K562 (cell line): ENCODE results near the gene FAM3C. TPM values are rescaled to one million over a fixed set of nuclear protein-coding genes. Genes with fewer than 3 reads are reported as not detected.

Experiments used
- ARID1B ChIP-seq: fragments of 450-650 bp; IDR thresholded peaks from 2 replicates; pipeline ENCODE4 v1.6.1; 2016; ENCODE audit warnings: antibody characterized with exemption, mild to moderate bottlenecking, inconsistent platforms
- C11orf30 ChIP-seq: fragments of 450-650 bp; IDR thresholded peaks from 2 replicates; pipeline ENCODE4 v1.6.1; 2016; ENCODE audit warnings: low read depth, mild to moderate bottlenecking
- CBFA2T3 ChIP-seq: fragments of 450-650 bp; IDR thresholded peaks from 2 replicates; pipeline ENCODE4 v1.6.1; 2017
- CBFB ChIP-seq: sonication (generic); formaldehyde crosslinking; IDR thresholded peaks from 2 replicates; pipeline ENCODE4 v1.4.0; 2020; ENCODE audit warnings: mild to moderate bottlenecking, missing genetic modification reagents
- CHD1 ChIP-seq: fragments of 200-600 bp; sonication (generic); IDR thresholded peaks from one replicate; pipeline ENCODE4 v1.6.1; 2012; ENCODE audit warnings: mild to moderate bottlenecking, moderate library complexity, low read length, inconsistent platforms
- ETV1 ChIP-seq: fragments of 450-650 bp; conservative IDR thresholded peaks from 2 replicates; pipeline ENCODE4 v1.6.1; 2016; ENCODE audit warnings: missing genetic modification characterization, control low read depth, low read depth, missing compliant biosample characterization
- FIP1L1 ChIP-seq: fragments of 200-400 bp; formaldehyde crosslinking; IDR thresholded peaks from 2 replicates; pipeline ENCODE4 v1.6.1; 2018; ENCODE audit warnings: mild to moderate bottlenecking, low read depth, low read length; ENCODE audit not compliant: poor library complexity, severe bottlenecking
- FOXJ2 ChIP-seq: fragments of 200-800 bp; sonication (Bioruptor generic); IDR thresholded peaks from 2 replicates; pipeline ENCODE4 v1.6.1; 2016; ENCODE audit warnings: missing genetic modification characterization, missing compliant biosample characterization
- GATA2 ChIP-seq: sonication (generic); formaldehyde crosslinking; IDR thresholded peaks from 2 replicates; pipeline ENCODE4 v1.4.0; 2020; ENCODE audit warnings: mild to moderate bottlenecking, missing genetic modification reagents
- MCM2 ChIP-seq: fragments of 450-650 bp; IDR thresholded peaks from 2 replicates; pipeline ENCODE4 v1.6.1; 2017; ENCODE audit warnings: low read depth, mild to moderate bottlenecking
- NFE2 ChIP-seq: IDR thresholded peaks from 2 replicates; pipeline ENCODE4 v1.6.1; 2014; ENCODE audit warnings: antibody characterized with exemption, low read depth
- RBM15 ChIP-seq: fragments of 200-400 bp; formaldehyde crosslinking; IDR thresholded peaks from 2 replicates; pipeline ENCODE4 v1.6.1; 2018; ENCODE audit warnings: mild to moderate bottlenecking, low read length, moderate library complexity; ENCODE audit not compliant: insufficient read depth
- TGIF2 ChIP-seq: sonication (generic); formaldehyde crosslinking; IDR thresholded peaks from 2 replicates; pipeline ENCODE4 v1.8.1; 2022; ENCODE audit warnings: mild to moderate bottlenecking, missing genetic modification reagents, moderate library complexity
- ZNF217 ChIP-seq: sonication (generic); formaldehyde crosslinking; IDR thresholded peaks from 2 replicates; pipeline ENCODE4 v1.8.0; 2022; ENCODE audit warnings: mild to moderate bottlenecking, missing genetic modification reagents
- polyA plus RNA-seq, 8 experiments: library from polyadenylated mRNA; depleted of rRNA in 4 of 8; stranded (reverse) in 5 of 8; unstranded in 3 of 8; fragments of >200 nt; fragmentation: Nextera tagmentation in 2 of 8; fragmentation: Illumina TruSeq in 1 of 8; extraction: Ambion mirVana in 2 of 8; extraction: Trizol in 1 of 8; gene quantifications; 2 replicates each; pipeline versions ENCODE4 v1.2.1 to v1.2.3, GENCODE V29; 2011 to 2014; ENCODE audit warnings: inconsistent platforms in 1 of 8, missing spikeins in 1 of 8
- total RNA-seq, 7 experiments: library from RNA; depleted of rRNA in 6 of 7; stranded (reverse); fragments of >200 nt in 6 of 7; fragmentation: Illumina TruSeq in 2 of 7; extraction: Trizol in 2 of 7; gene quantifications; 2 replicates each; pipeline versions ENCODE4 v1.2.1 to v1.2.3, GENCODE V29; 2011 to 2021; ENCODE audit warnings: low replicate concordance in 1 of 7
- TF ChIP-seq, protein P1 (sequence below): IDR thresholded peaks from 3 replicates; pipeline ENCODE4 v1.6.1; 2011; ENCODE audit warnings: borderline replicate concordance, mild to moderate bottlenecking, moderate library complexity; ENCODE audit not compliant: insufficient read length; ENCODE audit errors: extremely low read depth
- TF ChIP-seq, protein P2 (sequence below): sonication (generic); formaldehyde crosslinking; IDR thresholded peaks from 2 replicates; pipeline ENCODE4 v1.8.1; 2022; ENCODE audit warnings: missing genetic modification reagents
- TF ChIP-seq, protein P3 (sequence below): fragments of 450-650 bp; formaldehyde crosslinking; conservative IDR thresholded peaks from 2 replicates; pipeline ENCODE4 v1.4.0; 2022; ENCODE audit warnings: mild to moderate bottlenecking, missing genetic modification characterization
- TF ChIP-seq, protein P4 (sequence below): fragments of 250-450 bp; sonication (Bioruptor Pico); IDR thresholded peaks from 2 replicates; pipeline ENCODE4 v1.5.0; 2021; ENCODE audit warnings: mild to moderate bottlenecking, borderline replicate concordance
- TF ChIP-seq, protein P5 (sequence below): fragments of 450-650 bp; IDR thresholded peaks from 2 replicates; pipeline ENCODE4 v1.6.1; 2016; ENCODE audit warnings: missing biosample characterization, missing genetic modification characterization

The FAM3C gene
- total and polyA plus RNA-seq, 9 of the 15 experiments (the other 6 are each of a cell fraction or from before 2014, with no cell fraction given) = 10.6 to 42.6 (median 30.0) TPM

DNA sequence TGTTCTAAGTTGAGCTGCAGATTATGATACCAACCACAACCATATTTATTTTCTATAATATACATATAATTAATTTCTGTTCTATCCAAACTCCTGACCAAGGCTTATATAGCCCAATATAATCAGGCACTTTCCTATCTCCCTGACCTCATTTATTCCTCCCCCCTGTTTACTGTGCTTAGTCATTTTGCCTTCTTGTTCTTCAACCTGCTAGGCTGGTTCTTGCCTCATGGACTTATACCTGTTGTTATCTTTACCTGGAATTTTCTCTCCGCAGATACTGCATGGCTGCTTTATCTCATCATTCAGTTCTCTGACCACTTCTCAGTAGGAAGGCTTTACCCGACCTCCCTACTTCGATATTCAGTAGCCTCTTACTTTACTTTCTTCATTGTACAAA lies 24.9 kb upstream of the FAM3C start (continued):
- no peak for TF ChIP-seq FIP1L1
- no peak for TF ChIP-seq ZNF217 (CRISPR knock-in tag)
- no peak for TF ChIP-seq RBM15
- TF ChIP-seq, protein P1, sequence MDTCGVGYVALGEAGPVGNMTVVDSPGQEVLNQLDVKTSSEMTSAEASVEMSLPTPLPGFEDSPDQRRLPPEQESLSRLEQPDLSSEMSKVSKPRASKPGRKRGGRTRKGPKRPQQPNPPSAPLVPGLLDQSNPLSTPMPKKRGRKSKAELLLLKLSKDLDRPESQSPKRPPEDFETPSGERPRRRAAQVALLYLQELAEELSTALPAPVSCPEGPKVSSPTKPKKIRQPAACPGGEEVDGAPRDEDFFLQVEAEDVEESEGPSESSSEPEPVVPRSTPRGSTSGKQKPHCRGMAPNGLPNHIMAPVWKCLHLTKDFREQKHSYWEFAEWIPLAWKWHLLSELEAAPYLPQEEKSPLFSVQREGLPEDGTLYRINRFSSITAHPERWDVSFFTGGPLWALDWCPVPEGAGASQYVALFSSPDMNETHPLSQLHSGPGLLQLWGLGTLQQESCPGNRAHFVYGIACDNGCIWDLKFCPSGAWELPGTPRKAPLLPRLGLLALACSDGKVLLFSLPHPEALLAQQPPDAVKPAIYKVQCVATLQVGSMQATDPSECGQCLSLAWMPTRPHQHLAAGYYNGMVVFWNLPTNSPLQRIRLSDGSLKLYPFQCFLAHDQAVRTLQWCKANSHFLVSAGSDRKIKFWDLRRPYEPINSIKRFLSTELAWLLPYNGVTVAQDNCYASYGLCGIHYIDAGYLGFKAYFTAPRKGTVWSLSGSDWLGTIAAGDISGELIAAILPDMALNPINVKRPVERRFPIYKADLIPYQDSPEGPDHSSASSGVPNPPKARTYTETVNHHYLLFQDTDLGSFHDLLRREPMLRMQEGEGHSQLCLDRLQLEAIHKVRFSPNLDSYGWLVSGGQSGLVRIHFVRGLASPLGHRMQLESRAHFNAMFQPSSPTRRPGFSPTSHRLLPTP = no peak
- TF ChIP-seq FOXJ2 (tag) = no peak
- no peak for TF ChIP-seq CBFB
- TF ChIP-seq, protein P2, sequence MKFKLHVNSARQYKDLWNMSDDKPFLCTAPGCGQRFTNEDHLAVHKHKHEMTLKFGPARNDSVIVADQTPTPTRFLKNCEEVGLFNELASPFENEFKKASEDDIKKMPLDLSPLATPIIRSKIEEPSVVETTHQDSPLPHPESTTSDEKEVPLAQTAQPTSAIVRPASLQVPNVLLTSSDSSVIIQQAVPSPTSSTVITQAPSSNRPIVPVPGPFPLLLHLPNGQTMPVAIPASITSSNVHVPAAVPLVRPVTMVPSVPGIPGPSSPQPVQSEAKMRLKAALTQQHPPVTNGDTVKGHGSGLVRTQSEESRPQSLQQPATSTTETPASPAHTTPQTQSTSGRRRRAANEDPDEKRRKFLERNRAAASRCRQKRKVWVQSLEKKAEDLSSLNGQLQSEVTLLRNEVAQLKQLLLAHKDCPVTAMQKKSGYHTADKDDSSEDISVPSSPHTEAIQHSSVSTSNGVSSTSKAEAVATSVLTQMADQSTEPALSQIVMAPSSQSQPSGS (CRISPR knock-in tag) = no peak
- no peak for TF ChIP-seq MCM2
- TF ChIP-seq C11orf30 = 0 out of 2 replicates have a peak, but pooled peaks have one; percentile 23
- TF ChIP-seq ARID1B = 0 out of 2 replicates have a peak, but pooled peaks have one; percentile 32
- TF ChIP-seq, protein P3, sequence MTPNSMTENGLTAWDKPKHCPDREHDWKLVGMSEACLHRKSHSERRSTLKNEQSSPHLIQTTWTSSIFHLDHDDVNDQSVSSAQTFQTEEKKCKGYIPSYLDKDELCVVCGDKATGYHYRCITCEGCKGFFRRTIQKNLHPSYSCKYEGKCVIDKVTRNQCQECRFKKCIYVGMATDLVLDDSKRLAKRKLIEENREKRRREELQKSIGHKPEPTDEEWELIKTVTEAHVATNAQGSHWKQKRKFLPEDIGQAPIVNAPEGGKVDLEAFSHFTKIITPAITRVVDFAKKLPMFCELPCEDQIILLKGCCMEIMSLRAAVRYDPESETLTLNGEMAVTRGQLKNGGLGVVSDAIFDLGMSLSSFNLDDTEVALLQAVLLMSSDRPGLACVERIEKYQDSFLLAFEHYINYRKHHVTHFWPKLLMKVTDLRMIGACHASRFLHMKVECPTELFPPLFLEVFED (CRISPR knock-in tag) = no peak
- no peak for TF ChIP-seq TGIF2 (CRISPR knock-in tag)
- TF ChIP-seq ETV1 = no peak
- peak; percentile 52 for TF ChIP-seq NFE2
- TF ChIP-seq, protein P4, sequence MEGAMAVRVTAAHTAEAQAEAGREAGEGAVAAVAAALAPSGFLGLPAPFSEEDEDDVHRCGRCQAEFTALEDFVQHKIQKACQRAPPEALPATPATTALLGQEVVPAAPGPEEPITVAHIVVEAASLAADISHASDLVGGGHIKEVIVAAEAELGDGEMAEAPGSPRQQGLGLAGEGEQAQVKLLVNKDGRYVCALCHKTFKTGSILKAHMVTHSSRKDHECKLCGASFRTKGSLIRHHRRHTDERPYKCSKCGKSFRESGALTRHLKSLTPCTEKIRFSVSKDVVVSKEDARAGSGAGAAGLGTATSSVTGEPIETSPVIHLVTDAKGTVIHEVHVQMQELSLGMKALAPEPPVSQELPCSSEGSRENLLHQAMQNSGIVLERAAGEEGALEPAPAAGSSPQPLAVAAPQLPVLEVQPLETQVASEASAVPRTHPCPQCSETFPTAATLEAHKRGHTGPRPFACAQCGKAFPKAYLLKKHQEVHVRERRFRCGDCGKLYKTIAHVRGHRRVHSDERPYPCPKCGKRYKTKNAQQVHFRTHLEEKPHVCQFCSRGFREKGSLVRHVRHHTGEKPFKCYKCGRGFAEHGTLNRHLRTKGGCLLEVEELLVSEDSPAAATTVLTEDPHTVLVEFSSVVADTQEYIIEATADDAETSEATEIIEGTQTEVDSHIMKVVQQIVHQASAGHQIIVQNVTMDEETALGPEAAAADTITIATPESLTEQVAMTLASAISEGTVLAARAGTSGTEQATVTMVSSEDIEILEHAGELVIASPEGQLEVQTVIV = no peak
- TF ChIP-seq, protein P5, sequence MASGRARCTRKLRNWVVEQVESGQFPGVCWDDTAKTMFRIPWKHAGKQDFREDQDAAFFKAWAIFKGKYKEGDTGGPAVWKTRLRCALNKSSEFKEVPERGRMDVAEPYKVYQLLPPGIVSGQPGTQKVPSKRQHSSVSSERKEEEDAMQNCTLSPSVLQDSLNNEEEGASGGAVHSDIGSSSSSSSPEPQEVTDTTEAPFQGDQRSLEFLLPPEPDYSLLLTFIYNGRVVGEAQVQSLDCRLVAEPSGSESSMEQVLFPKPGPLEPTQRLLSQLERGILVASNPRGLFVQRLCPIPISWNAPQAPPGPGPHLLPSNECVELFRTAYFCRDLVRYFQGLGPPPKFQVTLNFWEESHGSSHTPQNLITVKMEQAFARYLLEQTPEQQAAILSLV (tag) = no peak
- no peak for TF ChIP-seq GATA2 (CRISPR knock-in tag)
- TF ChIP-seq CBFA2T3 = 0 out of 2 replicates have a peak, but pooled peaks have one; percentile 10
- TF ChIP-seq CHD1 = no peak
